ENCODE measurements around the gene HBM. TPM values are rescaled to one million over a fixed set of nuclear protein-coding genes. Genes with fewer than 3 reads are reported as not detected.
"Not testable (repeated sequence)": the region's sequence is repeated elsewhere in the genome, so short reads cannot be mapped to it uniquely, and the experiment has no call there.

Gene HBM
- total RNA-seq, 1 donor: not detected

- TF ChIP-seq CTCF (IDR thresholded peaks at IDR 0.05; ENCODE audit: insufficient read depth, low read length): no peak
- DNase-seq (ENCODE audit: low read depth): no peak
These were observed 795 bp upstream of the HBM start for GRCh38 chr16:164827-165538.

GRCh38 chr16:166375-167121, 770 bp downstream of the HBM start:
- no peak overlapping the region for H3K4me3 ChIP-seq (ENCODE audit: low read depth, low read length)
- TF ChIP-seq CTCF (IDR thresholded peaks at IDR 0.05; ENCODE audit: insufficient read depth, low read length): no peak
- no peak for DNase-seq (ENCODE audit: low read depth)

More at GRCh38 chr16:164827-165538, 795 bp upstream of the HBM start:
- H3K4me3 ChIP-seq (ENCODE audit: low read depth, low read length): no peak overlapping the region

GRCh38 chr16:167122-167690, 1.4 kb downstream of the HBM start:
- DNase-seq (ENCODE audit: low read depth): no peak
- TF ChIP-seq CTCF (IDR thresholded peaks at IDR 0.05; ENCODE audit: insufficient read depth, low read length): no peak
- no peak overlapping the region for H3K4me3 ChIP-seq (ENCODE audit: low read depth, low read length)

GRCh38 chr16:168424-168823, 2.6 kb downstream of the HBM start:
- no peak overlapping the region for H3K4me3 ChIP-seq (ENCODE audit: low read depth, low read length)
- no peak for TF ChIP-seq CTCF (IDR thresholded peaks at IDR 0.05; ENCODE audit: insufficient read depth, low read length)
- DNase-seq (ENCODE audit: low read depth): no peak

- TF ChIP-seq CTCF (IDR thresholded peaks at IDR 0.05; ENCODE audit: insufficient read depth, low read length): no peak
- no peak for DNase-seq (ENCODE audit: low read depth)
- no peak overlapping the region for H3K4me3 ChIP-seq (ENCODE audit: low read depth, low read length)
These were observed 3.2 kb downstream of the HBM start for GRCh38 chr16:169014-169413.

- peak; percentile 23 for DNase-seq (ENCODE audit: low read depth)
- not testable (repeated sequence) for H3K4me3 ChIP-seq (ENCODE audit: low read depth, low read length)
These were observed 4.3 kb downstream of the HBM start for GRCh38 chr16:170088-170507.

GRCh38 chr16:170788-171187, 5.0 kb downstream of the HBM start:
- no peak overlapping the region for H3K4me3 ChIP-seq (ENCODE audit: low read depth, low read length)
- no peak for TF ChIP-seq CTCF (IDR thresholded peaks at IDR 0.05; ENCODE audit: insufficient read depth, low read length)
- no peak for DNase-seq (ENCODE audit: low read depth)

- not testable (repeated sequence) for DNase-seq (ENCODE audit: low read depth)
These were observed 6.7 kb downstream of the HBM start, which contains the start of gene HBA2 for GRCh38 chr16:172374-172941. Gene HBA2 (plus strand): TSS chr16:172876. CDS start chr16:172913, 37 bp downstream.

GRCh38 chr16:173211-173854, 7.6 kb downstream of the HBM start:
- not testable (repeated sequence) for DNase-seq (ENCODE audit: low read depth)

More at GRCh38 chr16:172374-172941, 6.7 kb downstream of the HBM start, which contains the start of gene HBA2:
- not testable (repeated sequence) for H3K4me3 ChIP-seq (ENCODE audit: low read depth, low read length)

More at GRCh38 chr16:173211-173854, 7.6 kb downstream of the HBM start:
- H3K4me3 ChIP-seq (ENCODE audit: low read depth, low read length): not testable (repeated sequence)

Data from fibroblast of the aortic adventitia (primary cell).